Liver (tissue), 9 donors: ENCODE measurements around the gene HMX2. TPM values are rescaled to one million over a fixed set of nuclear protein-coding genes. Genes with fewer than 3 reads are reported as not detected.

ENCODE experiments used
- DNase-seq: peaks from one replicate; pipeline ENCODE4 v3.0.0-alpha.2; 2017; ENCODE audit warnings: low spot score
- H3K27ac ChIP-seq, 2 donors: one replicate each; pipeline ENCODE4 v1.7.0; 2013; ENCODE audit warnings: inconsistent platforms in 2 of 2, low read length in 2 of 2, control low read depth in 1 of 2, low read depth in 1 of 2, mild to moderate bottlenecking in 1 of 2
- H3K27me3 ChIP-seq, 4 donors: one replicate each; pipeline versions ENCODE4 v1.6.1 to v1.7.0; 2013; ENCODE audit warnings: low read length in 3 of 4, inconsistent platforms in 1 of 4, mild to moderate bottlenecking in 1 of 4, moderate library complexity in 1 of 4; ENCODE audit not compliant: control insufficient read depth in 4 of 4, insufficient read depth in 4 of 4
- H3K36me3 ChIP-seq, 4 donors: one replicate each; pipeline versions ENCODE4 v1.6.1 to v1.7.0; 2013; ENCODE audit warnings: low read length in 3 of 4, mild to moderate bottlenecking in 3 of 4, low read depth in 1 of 4, moderate library complexity in 1 of 4; ENCODE audit not compliant: control insufficient read depth in 4 of 4, insufficient read depth in 3 of 4
- H3K4me1 ChIP-seq, 4 donors: one replicate each; pipeline versions ENCODE4 v1.6.1 to v1.7.0; 2013; ENCODE audit warnings: low read length in 3 of 4, mild to moderate bottlenecking in 3 of 4, moderate library complexity in 1 of 4; ENCODE audit not compliant: control insufficient read depth in 4 of 4, insufficient read depth in 4 of 4
- H3K4me3 ChIP-seq, 3 donors: one replicate each; pipeline versions ENCODE4 v1.6.1 to v1.7.0; 2013; ENCODE audit warnings: low read length in 3 of 3, control low read depth in 1 of 3, low read depth in 1 of 3, mild to moderate bottlenecking in 1 of 3
- H3K9ac ChIP-seq, 2 donors: one replicate each; pipeline ENCODE4 v1.7.0; 2013; ENCODE audit warnings: low read length in 2 of 2, mild to moderate bottlenecking in 2 of 2, moderate library complexity in 2 of 2, control low read depth in 1 of 2, low read depth in 1 of 2
- H3K9me3 ChIP-seq, 4 donors: one replicate each; pipeline versions ENCODE4 v1.6.1 to v1.7.0; 2013; ENCODE audit warnings: low read length in 3 of 4; ENCODE audit not compliant: control insufficient read depth in 4 of 4
- FOXA1 ChIP-seq: IDR thresholded peaks from 2 replicates; pipeline ENCODE4 v1.6.1; 2016; ENCODE audit warnings: antibody characterized with exemption
- FOXA2 ChIP-seq: IDR thresholded peaks from 2 replicates; pipeline ENCODE4 v1.6.1; 2016; ENCODE audit warnings: antibody characterized with exemption
- GABPA ChIP-seq, 2 donors: IDR thresholded peaks in 1 of 2; conservative IDR thresholded peaks in 1 of 2; 2 replicates each; pipeline ENCODE4 v1.6.1; 2016; ENCODE audit warnings: antibody characterized with exemption in 2 of 2, mild to moderate bottlenecking in 1 of 2, moderate library complexity in 1 of 2
- HNF4G ChIP-seq: IDR thresholded peaks from 2 replicates; pipeline ENCODE4 v1.6.1; 2016; ENCODE audit warnings: antibody characterized with exemption
- MAX ChIP-seq: IDR thresholded peaks from 2 replicates; pipeline ENCODE4 v1.6.1; 2016; ENCODE audit warnings: antibody characterized with exemption
- NR2F2 ChIP-seq: IDR thresholded peaks from 2 replicates; pipeline ENCODE4 v1.6.1; 2016; ENCODE audit warnings: antibody characterized with exemption
- RAD21 ChIP-seq, 2 donors: IDR thresholded peaks; 2 replicates each; pipeline ENCODE4 v1.6.1; 2016; ENCODE audit warnings: antibody characterized with exemption in 2 of 2, mild to moderate bottlenecking in 2 of 2
- REST ChIP-seq: IDR thresholded peaks from 2 replicates; pipeline ENCODE4 v1.6.1; 2016; ENCODE audit warnings: antibody characterized with exemption, mild to moderate bottlenecking
- RXRA ChIP-seq, 2 donors: IDR thresholded peaks; 2 replicates each; pipeline ENCODE4 v1.6.1; 2017 to 2018; ENCODE audit warnings: antibody characterized with exemption in 2 of 2, mild to moderate bottlenecking in 1 of 2
- SP1 ChIP-seq: IDR thresholded peaks from 2 replicates; pipeline ENCODE4 v1.6.1; 2018; ENCODE audit warnings: antibody characterized with exemption, mild to moderate bottlenecking
- ZBTB33 ChIP-seq: IDR thresholded peaks from 2 replicates; pipeline ENCODE4 v1.6.1; 2016; ENCODE audit warnings: antibody characterized with exemption
- WGBS: extraction: QIAGEN DNeasy Blood & Tissue Kit; methylation state at CpG from one replicate; pipeline ENCODE4 v1.1.7; 2013; 5-methylcytosine and 5-hydroxymethylcytosine counted together
- polyA plus RNA-seq, 2 donors: library from polyadenylated mRNA; stranded (reverse) in 1 of 2; unstranded in 1 of 2; fragments of 200-250 nt in 1 of 2; fragments of >200 nt in 1 of 2; fragmentation: Nextera tagmentation in 1 of 2; extraction: Ambion mirVana in 1 of 2; gene quantifications; one replicate each; pipeline versions ENCODE4 v1.2.1 to v1.2.3, GENCODE V29; 2013 to 2015
- total RNA-seq, 2 donors: library from RNA; depleted of rRNA; stranded (reverse); fragments of >200 nt; gene quantifications; one replicate each; pipeline ENCODE4 v1.2.3, GENCODE V29; 2014
- donor health status: healthy.
- donor health status: healthy.
- donor health status: healthy.
- donor health status: healthy.
- donor health status: healthy.

The HMX2 gene
- total and polyA plus RNA-seq, 4 donors, result not detected

GRCh38 chr10:123117644-123118417 lies 30.1 kb upstream of the HMX2 start:
- H3K4me1 ChIP-seq, result no peaks in the 10 kb centered on the region
- H3K9me3 ChIP-seq, result no peaks in the 10 kb centered on the region
- TF ChIP-seq RAD21 (IDR thresholded peaks at IDR 0.05), result no peak
- TF ChIP-seq ZBTB33, result no peak
- no peak for TF ChIP-seq FOXA1
- no peak for TF ChIP-seq REST
- no peak for TF ChIP-seq NR2F2
- no peak for DNase-seq
- H3K27me3 ChIP-seq, result peaks cover 0 to 4% (median 0%) of the 10 kb centered on the region in 4 donors
- WGBS, result 39% methylated on average over 26 of the region's 26 CpGs
- H3K27ac ChIP-seq, result no peak overlapping the region
- no peak overlapping the region for H3K4me3 ChIP-seq
- no peaks in the 10 kb centered on the region for H3K36me3 ChIP-seq
- H3K9ac ChIP-seq, result no peak overlapping the region

- no peak for DNase-seq
- Histone ChIP-seq H3K27ac (no peak overlapping the region), H3K9me3 (no peaks in the 10 kb centered on the region), H3K4me3 (no peak overlapping the region), H3K36me3 (no peaks in the 10 kb centered on the region), H3K27me3 (peaks cover 0 to 4% (median 0%) of the 10 kb centered on the region in 4 donors), H3K4me1 (no peaks in the 10 kb centered on the region), H3K9ac (no peak overlapping the region)
- WGBS, result 71% methylated on average over 8 of the region's 8 CpGs
- TF ChIP-seq FOXA2 (no peak), NR2F2 (no peak), FOXA1 (no peak), SP1 (no peak), ZBTB33 (no peak), HNF4G (no peak)
Measured at GRCh38 chr10:123119081-123119480, 28.9 kb upstream of the HMX2 start.

- DNase-seq, result no peak
- TF ChIP-seq ZBTB33, result no peak
- no peak for TF ChIP-seq RXRA (IDR thresholded peaks at IDR 0.05)
- TF ChIP-seq GABPA (IDR thresholded peaks at IDR 0.05 in 1 of 2, conservative IDR thresholded peaks at IDR 0.05 in 1 of 2), result no peak
- no peak for TF ChIP-seq MAX
- TF ChIP-seq NR2F2, result no peak
- 71% methylated on average over 5 of the region's 5 CpGs for WGBS
Measured at GRCh38 chr10:123126246-123126645, 21.7 kb upstream of the HMX2 start.

More at GRCh38 chr10:123126246-123126645, 21.7 kb upstream of the HMX2 start:
- Histone ChIP-seq H3K27me3 (peaks cover 0 to 8% (median 2%) of the 10 kb centered on the region in 4 donors), H3K36me3 (no peaks in the 10 kb centered on the region), H3K27ac (no peak overlapping the region), H3K9ac (no peak overlapping the region), H3K9me3 (peaks cover 0 to 5% (median 0%) of the 10 kb centered on the region in 4 donors), H3K4me1 (no peaks in the 10 kb centered on the region), H3K4me3 (no peak overlapping the region)
